ENCODE results near the gene FBXW7.

DNA sequence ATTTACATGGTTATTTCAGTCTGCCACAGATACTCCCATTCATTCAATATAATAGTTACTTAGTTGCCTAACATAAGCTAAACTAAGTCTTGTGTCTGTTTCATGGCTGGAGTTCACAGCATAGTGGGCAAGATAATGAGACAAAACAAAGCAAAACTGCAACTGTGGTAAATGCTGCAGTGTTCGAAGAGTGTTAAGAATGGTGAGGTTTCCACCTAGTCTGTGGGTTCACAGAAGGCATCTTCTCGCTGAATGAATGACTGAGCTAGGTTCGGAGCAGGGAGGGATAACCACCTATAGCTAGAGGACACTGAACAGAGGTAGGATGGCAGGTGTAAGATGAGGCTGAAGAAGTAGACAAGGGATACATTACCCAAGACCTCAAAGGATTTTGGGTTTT, 171.0 kb downstream of the FBXW7 start:
- TF ChIP-seq, protein P1, sequence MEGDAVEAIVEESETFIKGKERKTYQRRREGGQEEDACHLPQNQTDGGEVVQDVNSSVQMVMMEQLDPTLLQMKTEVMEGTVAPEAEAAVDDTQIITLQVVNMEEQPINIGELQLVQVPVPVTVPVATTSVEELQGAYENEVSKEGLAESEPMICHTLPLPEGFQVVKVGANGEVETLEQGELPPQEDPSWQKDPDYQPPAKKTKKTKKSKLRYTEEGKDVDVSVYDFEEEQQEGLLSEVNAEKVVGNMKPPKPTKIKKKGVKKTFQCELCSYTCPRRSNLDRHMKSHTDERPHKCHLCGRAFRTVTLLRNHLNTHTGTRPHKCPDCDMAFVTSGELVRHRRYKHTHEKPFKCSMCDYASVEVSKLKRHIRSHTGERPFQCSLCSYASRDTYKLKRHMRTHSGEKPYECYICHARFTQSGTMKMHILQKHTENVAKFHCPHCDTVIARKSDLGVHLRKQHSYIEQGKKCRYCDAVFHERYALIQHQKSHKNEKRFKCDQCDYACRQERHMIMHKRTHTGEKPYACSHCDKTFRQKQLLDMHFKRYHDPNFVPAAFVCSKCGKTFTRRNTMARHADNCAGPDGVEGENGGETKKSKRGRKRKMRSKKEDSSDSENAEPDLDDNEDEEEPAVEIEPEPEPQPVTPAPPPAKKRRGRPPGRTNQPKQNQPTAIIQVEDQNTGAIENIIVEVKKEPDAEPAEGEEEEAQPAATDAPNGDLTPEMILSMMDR (tag by site-specific recombination; IDR thresholded peaks at IDR 0.05): no peak
- TF ChIP-seq, protein P2, sequence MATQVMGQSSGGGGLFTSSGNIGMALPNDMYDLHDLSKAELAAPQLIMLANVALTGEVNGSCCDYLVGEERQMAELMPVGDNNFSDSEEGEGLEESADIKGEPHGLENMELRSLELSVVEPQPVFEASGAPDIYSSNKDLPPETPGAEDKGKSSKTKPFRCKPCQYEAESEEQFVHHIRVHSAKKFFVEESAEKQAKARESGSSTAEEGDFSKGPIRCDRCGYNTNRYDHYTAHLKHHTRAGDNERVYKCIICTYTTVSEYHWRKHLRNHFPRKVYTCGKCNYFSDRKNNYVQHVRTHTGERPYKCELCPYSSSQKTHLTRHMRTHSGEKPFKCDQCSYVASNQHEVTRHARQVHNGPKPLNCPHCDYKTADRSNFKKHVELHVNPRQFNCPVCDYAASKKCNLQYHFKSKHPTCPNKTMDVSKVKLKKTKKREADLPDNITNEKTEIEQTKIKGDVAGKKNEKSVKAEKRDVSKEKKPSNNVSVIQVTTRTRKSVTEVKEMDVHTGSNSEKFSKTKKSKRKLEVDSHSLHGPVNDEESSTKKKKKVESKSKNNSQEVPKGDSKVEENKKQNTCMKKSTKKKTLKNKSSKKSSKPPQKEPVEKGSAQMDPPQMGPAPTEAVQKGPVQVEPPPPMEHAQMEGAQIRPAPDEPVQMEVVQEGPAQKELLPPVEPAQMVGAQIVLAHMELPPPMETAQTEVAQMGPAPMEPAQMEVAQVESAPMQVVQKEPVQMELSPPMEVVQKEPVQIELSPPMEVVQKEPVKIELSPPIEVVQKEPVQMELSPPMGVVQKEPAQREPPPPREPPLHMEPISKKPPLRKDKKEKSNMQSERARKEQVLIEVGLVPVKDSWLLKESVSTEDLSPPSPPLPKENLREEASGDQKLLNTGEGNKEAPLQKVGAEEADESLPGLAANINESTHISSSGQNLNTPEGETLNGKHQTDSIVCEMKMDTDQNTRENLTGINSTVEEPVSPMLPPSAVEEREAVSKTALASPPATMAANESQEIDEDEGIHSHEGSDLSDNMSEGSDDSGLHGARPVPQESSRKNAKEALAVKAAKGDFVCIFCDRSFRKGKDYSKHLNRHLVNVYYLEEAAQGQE (tag by site-specific recombination; IDR thresholded peaks at IDR 0.05): no peak
- TF ChIP-seq BCL11A (tag by site-specific recombination; IDR thresholded peaks at IDR 0.05; ENCODE audit: low read depth) (no peak), YY1 (tag by site-specific recombination; IDR thresholded peaks at IDR 0.05) (no peak), ZNF518A (tag by site-specific recombination; conservative IDR thresholded peaks at IDR 0.05; ENCODE audit: low read depth) (no peak), ZNF510 (tag by site-specific recombination; IDR thresholded peaks at IDR 0.05; ENCODE audit: insufficient replicate concordance) (no peak), ZNF423 (tag by site-specific recombination; IDR thresholded peaks at IDR 0.05) (no peak), ZNF768 (tag by site-specific recombination; IDR thresholded peaks at IDR 0.05) (no peak), ZBTB20 (tag by site-specific recombination; IDR thresholded peaks at IDR 0.05) (no peak)
